IPS-15b (cell line): ENCODE results near the gene ENAH.
"Not testable (repeated sequence)": the region's sequence is repeated elsewhere in the genome, so short reads cannot be mapped to it uniquely, and the experiment has no call there.

Experiments
- H3K27me3 ChIP-seq: one replicate; pipeline ENCODE4 v1.6.1; 2013; ENCODE audit warnings: low read length; ENCODE audit not compliant: control insufficient read depth, insufficient read depth
- H3K36me3 ChIP-seq: one replicate; pipeline ENCODE4 v1.6.1; 2013; ENCODE audit warnings: low read length; ENCODE audit not compliant: control insufficient read depth, insufficient read depth
- H3K4me1 ChIP-seq: one replicate; pipeline ENCODE4 v1.6.1; 2013; ENCODE audit warnings: mild to moderate bottlenecking, low read length; ENCODE audit not compliant: control insufficient read depth, insufficient read depth
- H3K4me3 ChIP-seq: one replicate; pipeline ENCODE4 v1.5.1; 2013; ENCODE audit warnings: low read depth, low read length
- H3K9ac ChIP-seq: one replicate; pipeline ENCODE4 v1.6.1; 2013; ENCODE audit warnings: low read depth, mild to moderate bottlenecking, low read length
- H3K9me3 ChIP-seq: one replicate; pipeline ENCODE4 v1.6.1; 2013; ENCODE audit warnings: mild to moderate bottlenecking, low read length; ENCODE audit not compliant: control insufficient read depth, insufficient read depth

The ENAH gene

DNA sequence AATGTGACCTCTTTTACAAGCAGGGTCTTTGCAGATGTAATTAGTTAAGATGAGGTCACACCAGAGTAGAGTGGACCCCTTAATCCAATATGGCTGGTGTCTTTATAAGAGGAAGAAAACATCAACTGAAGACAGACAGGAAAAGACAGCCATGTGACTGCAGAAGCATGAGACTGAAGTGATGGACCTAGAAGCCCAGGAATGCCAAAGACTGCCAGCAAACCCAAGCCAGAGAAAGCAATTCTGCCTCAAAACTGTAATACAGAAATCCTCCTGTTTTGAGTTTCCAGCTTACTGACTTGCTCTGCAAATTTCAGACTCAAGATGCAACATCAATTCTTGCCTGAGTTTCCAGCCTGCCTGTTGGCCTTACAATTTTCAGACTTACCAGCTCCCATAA lies 17.3 kb downstream of the ENAH start:
- H3K9me3 ChIP-seq = no peaks in the 10 kb centered on the region
- no peaks in the 10 kb centered on the region for H3K4me1 ChIP-seq
- no peak overlapping the region for H3K4me3 ChIP-seq
- no peaks in the 10 kb centered on the region for H3K36me3 ChIP-seq
- no peak overlapping the region for H3K9ac ChIP-seq
- H3K27me3 ChIP-seq = no peaks in the 10 kb centered on the region

DNA sequence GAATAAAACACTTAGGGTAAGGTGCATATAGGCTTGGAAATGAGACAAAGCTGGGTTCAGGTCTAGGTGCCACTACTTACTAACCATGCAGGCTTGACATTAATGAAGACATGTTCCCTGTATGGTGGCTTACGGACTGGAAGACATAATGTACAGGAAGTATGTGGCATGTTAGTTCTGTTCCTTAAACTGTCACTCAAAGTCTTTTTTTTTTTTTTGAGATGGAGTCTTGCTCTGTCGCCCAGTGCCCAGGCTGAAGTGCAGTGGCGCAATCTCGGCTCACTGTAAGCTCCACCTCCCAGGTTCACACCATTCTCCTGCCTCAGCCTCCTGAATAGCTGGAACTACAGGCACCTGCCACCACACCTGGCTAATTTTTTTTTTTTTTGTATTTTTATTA lies 20.1 kb downstream of the ENAH start:
- not testable (repeated sequence) for H3K9ac ChIP-seq, H3K27me3 ChIP-seq, H3K36me3 ChIP-seq, H3K9me3 ChIP-seq, H3K4me3 ChIP-seq, H3K4me1 ChIP-seq

DNA sequence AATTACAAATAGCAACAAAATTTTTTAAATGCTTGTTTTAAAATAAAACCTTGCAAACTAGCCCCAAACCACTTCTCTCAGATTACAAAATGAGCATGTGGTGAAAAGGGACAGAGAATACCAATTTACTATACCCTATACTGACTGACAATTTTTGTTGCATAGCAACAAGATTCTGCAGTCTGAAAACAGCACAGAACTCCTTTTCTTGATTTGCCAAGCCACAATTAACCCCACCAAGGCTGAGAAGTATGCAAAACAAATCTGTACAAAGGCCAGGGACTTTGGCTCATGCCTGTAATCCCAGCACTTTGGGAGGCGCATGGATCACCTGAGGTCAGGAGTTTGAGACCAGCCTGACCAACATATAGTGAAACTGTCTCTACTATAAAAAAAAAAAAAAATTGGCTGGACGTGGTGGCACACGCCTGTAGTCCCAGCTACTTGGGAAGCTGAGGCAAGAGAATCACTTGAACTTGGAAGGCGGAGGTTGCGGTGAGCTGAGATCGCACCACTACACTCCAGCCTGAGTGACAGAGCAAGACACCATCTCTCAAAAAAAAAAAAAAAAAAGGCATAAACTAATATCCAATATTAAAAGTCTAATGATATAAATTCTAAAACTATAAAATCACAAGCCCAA lies 21.8 kb downstream of the ENAH start:
- Histone ChIP-seq H3K27me3 (no peaks in the 10 kb centered on the region), H3K4me3 (no peak overlapping the region), H3K9me3 (no peaks in the 10 kb centered on the region), H3K9ac (no peak overlapping the region), H3K4me1 (peaks cover 17% of the 10 kb centered on the region), H3K36me3 (no peaks in the 10 kb centered on the region)

DNA sequence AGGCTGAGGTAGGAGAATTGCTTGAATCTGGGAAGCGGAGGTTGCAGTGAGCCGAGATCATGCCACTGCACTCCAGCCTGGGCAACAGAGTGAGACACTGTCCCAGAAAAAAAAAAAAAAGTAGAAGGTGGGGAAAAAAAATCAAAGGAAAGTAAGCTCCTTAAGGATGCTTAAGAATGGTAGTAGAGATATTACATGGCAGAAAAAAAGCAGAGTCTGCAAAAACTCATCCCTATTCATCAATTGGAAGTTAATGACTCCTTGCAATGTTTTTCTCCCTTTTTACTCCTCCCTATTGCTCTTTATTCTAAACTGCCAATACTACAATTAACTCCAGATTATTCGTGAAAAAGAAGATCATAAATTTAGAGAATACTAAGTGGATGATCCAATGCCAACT lies 23.4 kb downstream of the ENAH start:
- no peaks in the 10 kb centered on the region for H3K9me3 ChIP-seq
- no peak overlapping the region for H3K4me3 ChIP-seq
- H3K36me3 ChIP-seq = no peaks in the 10 kb centered on the region

DNA sequence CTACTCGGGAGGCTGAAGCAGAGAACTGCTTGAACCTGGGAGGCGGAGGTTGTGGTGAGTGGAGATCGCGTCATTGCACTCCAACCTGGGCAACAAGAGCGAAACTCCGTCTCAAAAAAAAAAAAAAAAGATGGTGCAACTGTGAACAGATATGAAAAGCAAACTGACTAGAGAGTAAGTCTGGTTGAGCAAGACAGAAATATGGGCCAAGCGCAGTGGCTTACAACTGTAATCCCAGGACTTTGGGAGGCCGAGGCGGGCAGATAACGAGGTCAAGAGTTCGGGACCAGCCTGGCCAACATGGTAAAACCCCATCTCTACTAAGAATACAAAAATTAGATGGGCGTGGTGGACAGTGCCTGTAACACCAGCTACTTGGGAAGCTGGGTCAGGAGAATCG lies 24.1 kb downstream of the ENAH start:
- not testable (repeated sequence) for H3K9me3 ChIP-seq, H3K4me3 ChIP-seq, H3K9ac ChIP-seq, H3K27me3 ChIP-seq, H3K36me3 ChIP-seq
- peaks cover 18% of the 10 kb centered on the region for H3K4me1 ChIP-seq

More for the DNA sequence above, 23.4 kb downstream of the ENAH start:
- Histone ChIP-seq H3K9ac (no peak overlapping the region), H3K4me1 (peaks cover 18% of the 10 kb centered on the region), H3K27me3 (no peaks in the 10 kb centered on the region)

DNA sequence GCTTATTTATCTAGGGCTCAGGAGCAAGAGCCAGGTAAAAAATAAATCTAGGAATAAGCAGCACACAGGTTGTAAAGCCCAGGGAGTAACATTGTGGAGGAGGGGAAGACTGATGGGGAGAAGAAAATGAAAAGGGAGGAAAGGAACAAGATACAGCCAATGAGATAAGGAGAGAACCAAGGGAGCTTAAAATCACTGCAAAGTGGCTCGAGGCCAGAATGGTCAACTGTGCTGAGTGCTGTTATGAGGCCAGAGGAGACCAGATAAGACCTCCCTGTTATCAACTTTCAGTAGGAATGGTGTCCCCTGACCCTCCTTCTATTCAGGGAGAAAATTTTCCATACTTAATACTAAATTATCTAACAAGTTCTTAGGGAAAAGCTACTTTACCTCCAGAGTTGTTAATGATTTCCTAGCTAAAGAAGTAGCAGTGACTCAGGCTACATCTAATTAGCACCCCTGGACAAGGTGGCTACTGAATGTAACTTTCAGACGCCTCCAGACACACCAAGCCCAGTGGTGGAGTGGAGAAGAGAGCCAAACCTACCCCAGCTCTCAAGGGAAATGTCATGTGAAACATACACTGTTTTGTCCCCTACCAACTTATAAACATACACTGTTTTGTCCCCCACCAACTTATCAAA lies 25.5 kb downstream of the ENAH start:
- Histone ChIP-seq H3K4me1 (peaks cover 18% of the 10 kb centered on the region), H3K27me3 (no peaks in the 10 kb centered on the region), H3K9me3 (no peaks in the 10 kb centered on the region), H3K9ac (peak overlapping the region; percentile 19), H3K4me3 (no peak overlapping the region), H3K36me3 (no peaks in the 10 kb centered on the region)

DNA sequence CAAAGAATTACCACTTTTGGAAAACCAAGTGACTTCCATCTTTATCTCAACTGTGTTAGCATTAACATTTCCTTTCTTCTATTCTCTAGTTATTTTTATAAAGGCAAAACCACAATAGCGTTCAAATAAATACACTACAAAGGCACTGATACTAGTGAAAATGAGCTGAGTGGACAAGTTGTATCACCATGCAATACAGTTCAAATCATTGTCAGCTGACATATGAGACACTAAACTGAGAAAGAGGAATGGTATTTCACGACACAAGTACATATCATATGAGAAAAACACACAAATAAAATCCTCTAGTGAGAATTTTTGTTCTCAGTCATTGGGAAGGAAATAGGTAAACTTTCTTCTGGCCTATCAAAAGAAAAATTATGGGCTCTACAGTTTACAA lies 26.2 kb downstream of the ENAH start:
- H3K27me3 ChIP-seq = no peaks in the 10 kb centered on the region
- H3K9ac ChIP-seq = no peak overlapping the region
- H3K4me3 ChIP-seq = no peak overlapping the region
- H3K9me3 ChIP-seq = no peaks in the 10 kb centered on the region
- no peaks in the 10 kb centered on the region for H3K36me3 ChIP-seq
- H3K4me1 ChIP-seq = peaks cover 18% of the 10 kb centered on the region

DNA sequence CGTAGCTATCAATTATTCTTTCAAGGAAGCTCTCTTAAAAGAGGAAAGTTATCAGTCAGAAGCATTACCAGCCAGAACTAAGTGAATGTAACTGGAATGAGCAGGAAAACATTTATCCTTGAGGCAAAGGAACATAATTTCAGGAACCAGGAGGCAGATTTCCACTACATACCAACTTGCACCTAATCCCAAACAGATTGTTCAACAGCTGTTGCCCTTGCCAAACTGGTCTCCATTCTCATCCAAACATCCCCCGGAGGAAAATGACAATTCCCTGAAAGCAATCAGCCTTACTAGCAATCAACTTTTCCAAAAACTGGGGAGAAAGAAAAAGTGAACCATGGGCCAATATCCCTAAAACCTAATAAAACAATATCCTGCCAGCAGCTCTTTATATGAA lies 35.0 kb downstream of the ENAH start:
- Histone ChIP-seq H3K9ac (no peak overlapping the region), H3K4me1 (peaks cover 8% of the 10 kb centered on the region), H3K4me3 (no peak overlapping the region), H3K27me3 (no peaks in the 10 kb centered on the region), H3K36me3 (no peaks in the 10 kb centered on the region), H3K9me3 (no peaks in the 10 kb centered on the region)

DNA sequence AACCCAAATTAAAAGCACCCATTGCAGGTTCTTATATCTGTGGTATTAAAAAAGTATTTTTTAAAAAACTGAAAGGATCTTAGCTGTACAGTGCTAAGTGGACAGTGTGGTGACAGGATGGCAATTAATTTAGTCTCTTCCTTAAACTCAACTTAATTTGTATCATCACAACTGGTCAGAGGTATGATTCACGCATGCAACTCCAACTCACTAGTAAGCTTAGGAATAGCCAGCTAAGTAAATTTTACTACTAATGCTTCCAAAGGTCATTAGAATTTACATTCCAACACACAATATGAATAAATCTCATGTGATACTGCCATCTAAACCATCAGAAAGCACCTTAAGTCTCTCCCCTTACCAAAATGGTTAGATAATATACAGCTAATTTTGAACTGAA lies 35.4 kb downstream of the ENAH start:
- Histone ChIP-seq H3K36me3 (no peaks in the 10 kb centered on the region), H3K9ac (no peak overlapping the region), H3K27me3 (no peaks in the 10 kb centered on the region), H3K9me3 (no peaks in the 10 kb centered on the region), H3K4me1 (peaks cover 8% of the 10 kb centered on the region), H3K4me3 (no peak overlapping the region)

DNA sequence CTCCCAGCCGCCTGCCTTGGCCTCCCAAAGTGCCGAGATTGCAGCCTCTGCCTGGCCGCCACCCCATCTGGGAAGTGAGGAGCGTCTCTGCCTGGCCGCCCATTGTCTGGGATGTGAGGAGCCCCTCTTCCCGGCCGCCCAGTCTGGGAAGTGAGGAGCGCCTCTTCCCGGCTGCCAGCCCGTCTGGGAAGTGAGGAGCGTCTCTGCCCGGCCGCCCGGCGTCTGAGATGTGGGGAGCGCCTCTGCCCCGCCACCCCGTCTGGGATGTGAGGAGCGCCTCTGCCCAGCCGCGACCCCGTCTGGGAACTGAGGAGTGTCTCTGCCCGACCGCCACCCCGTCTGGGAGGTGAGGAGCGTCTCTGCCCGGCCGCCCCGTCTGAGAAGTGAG lies 37.5 kb downstream of the ENAH start:
- H3K9ac ChIP-seq = not testable (repeated sequence)

DNA sequence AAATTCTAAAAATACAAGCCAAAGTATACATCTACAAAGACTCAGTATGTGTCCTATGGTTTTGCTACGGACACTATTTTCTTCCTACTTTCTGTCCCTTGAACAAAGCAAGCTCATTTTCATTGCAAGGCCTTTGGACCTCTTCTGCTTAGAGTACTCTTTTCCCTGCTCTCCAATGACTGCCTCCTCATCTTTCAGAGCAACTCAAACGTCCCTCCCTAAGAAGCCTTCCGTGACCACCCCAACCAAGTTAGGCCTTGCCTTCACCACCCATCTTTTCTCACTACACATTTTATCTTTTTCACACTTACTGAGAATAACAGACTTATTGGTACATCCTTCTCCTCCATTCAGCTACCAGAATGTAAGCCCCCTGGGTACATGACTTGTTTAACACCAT lies 39.9 kb downstream of the ENAH start:
- H3K4me1 ChIP-seq = peaks cover 8% of the 10 kb centered on the region
- no peak overlapping the region for H3K4me3 ChIP-seq
- no peaks in the 10 kb centered on the region for H3K9me3 ChIP-seq
- H3K9ac ChIP-seq = no peak overlapping the region
- no peaks in the 10 kb centered on the region for H3K27me3 ChIP-seq
- no peaks in the 10 kb centered on the region for H3K36me3 ChIP-seq

More for the DNA sequence above, 37.5 kb downstream of the ENAH start:
- H3K4me3 ChIP-seq, H3K36me3 ChIP-seq, H3K4me1 ChIP-seq, H3K27me3 ChIP-seq, H3K9me3 ChIP-seq: not testable (repeated sequence)

DNA sequence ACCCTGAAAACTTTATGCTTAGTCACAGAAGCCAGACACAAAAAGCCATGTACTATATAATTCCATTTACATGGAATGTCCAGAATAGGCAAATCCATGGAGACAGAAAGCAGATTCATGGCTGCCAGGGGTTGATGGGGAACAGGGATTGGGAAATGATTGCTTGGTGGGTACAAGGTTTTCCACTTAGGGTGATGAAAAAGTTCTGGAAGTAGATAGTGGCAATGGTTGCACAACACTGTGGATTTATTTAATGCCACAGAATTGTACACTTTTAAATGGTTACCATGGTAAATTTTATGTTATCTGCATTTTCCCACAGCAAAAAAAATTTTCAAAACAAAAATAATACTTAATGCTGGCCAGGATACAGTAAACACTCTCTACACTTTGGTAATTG lies 40.6 kb downstream of the ENAH start:
- H3K4me1 ChIP-seq = peaks cover 10% of the 10 kb centered on the region
- no peaks in the 10 kb centered on the region for H3K9me3 ChIP-seq
- no peak overlapping the region for H3K9ac ChIP-seq
- no peaks in the 10 kb centered on the region for H3K27me3 ChIP-seq
- no peak overlapping the region for H3K4me3 ChIP-seq
- H3K36me3 ChIP-seq = no peaks in the 10 kb centered on the region
